ENCODE measurements around the gene SLC7A4.

DNA sequence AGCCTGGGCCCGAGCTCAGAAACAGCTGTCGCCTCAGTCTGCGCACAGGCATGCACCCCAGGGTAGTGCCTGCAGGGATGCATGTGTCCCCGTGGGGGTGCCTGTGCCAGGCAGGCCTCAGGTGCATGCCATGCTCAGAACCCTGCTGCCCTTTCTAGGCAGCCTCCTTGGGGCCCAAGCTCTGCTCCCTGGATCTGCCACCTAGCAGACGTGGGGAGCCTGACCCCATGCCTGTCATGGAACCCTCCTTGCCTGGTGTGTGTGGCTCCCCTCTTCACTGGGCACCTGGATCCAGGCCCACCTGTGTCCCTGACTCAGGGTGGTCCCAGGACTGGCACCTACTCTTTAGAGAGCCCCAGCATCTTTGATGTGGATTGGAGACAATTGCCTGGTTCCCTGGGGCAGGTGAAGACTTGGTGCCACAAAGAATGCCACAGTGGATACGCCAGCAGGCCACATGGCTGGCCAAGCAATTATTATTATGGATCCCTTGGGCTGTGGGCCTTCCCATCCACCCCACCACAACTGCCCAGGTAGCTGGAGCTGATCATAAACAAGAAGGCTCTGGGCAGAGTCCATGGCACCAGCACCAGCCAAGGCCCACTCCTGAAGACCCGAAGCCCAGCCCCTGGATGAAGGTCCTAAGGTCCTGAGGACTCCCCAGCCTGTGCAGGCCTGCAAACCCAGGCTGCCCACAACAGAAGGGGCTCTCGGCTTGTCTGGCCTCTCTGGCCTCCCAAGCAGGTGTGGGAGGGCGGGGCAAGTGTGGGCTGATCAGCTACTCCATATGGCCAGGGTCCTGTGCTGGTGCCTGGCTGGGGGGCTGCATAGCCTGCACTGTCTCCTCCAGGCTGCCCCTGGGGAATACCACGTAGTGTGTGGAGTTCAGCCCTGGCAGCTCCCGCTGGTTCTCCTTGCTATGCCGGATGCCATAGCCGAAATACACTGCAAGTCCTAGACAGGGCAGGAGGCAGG lies 3.8 kb downstream of the SLC7A4 start:
- TF ChIP-seq, protein P1, sequence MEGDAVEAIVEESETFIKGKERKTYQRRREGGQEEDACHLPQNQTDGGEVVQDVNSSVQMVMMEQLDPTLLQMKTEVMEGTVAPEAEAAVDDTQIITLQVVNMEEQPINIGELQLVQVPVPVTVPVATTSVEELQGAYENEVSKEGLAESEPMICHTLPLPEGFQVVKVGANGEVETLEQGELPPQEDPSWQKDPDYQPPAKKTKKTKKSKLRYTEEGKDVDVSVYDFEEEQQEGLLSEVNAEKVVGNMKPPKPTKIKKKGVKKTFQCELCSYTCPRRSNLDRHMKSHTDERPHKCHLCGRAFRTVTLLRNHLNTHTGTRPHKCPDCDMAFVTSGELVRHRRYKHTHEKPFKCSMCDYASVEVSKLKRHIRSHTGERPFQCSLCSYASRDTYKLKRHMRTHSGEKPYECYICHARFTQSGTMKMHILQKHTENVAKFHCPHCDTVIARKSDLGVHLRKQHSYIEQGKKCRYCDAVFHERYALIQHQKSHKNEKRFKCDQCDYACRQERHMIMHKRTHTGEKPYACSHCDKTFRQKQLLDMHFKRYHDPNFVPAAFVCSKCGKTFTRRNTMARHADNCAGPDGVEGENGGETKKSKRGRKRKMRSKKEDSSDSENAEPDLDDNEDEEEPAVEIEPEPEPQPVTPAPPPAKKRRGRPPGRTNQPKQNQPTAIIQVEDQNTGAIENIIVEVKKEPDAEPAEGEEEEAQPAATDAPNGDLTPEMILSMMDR (IDR thresholded peaks at IDR 0.05), result no peak
- TF ChIP-seq EZH2phosphoT487 (IDR thresholded peaks at IDR 0.05), result no peak

Measured in neural progenitor cell (in vitro differentiated cells).